ENCODE measurements around the gene HNRNPF. TPM values are rescaled to one million over a fixed set of nuclear protein-coding genes. Genes with fewer than 3 reads are reported as not detected.

The HNRNPF gene
- total RNA-seq, 1 donor from 2014 or later, result 150 TPM

DNA sequence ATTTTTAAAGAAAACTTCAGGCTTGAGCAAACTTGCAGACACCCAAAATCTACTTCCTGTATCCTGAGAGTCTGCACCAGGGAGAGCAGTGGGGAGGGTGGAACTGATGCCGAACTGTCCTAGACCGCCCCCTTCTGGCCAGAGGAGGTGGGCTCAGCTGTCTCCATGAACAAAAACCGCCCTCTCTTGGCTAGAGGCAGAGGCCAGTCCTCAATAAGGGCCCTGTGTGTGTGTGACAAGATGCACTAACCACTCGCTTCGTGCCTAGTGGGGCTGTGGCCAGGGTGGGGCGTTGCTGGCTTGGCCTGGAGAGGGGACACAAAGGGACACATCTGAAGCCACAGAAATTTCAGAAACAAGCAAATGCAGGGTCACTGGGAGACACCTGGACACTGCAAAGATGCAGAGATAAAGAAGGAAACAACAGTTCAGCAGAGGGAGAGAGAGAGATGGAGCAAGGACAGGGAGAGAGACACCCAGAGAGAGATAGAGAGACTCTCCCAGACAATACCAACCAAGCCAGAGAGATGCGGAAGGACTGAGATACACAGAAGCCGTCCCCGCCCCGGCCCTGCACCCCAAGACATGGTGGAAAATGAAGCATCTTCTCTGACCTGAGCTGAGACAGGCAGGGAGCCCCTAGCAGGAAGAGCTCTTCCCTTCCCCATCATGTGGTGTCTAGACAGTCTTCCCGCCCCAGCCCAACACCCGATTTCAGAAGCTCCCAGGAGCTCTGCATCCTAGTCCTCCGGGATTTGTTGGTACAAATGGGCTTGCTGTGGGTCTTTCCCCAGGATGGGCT lies 60.3 kb downstream of the HNRNPF start:
- Histone ChIP-seq H3K36me3 (no peaks in the 10 kb centered on the region), H3K4me1 (peaks cover 4% of the 10 kb centered on the region), H3K9me3 (no peaks in the 10 kb centered on the region), H3K27ac (no peak overlapping the region), H3K4me3 (no peak overlapping the region), H3K27me3 (no peaks in the 10 kb centered on the region)
- no peak for DNase-seq (ENCODE audit: extremely low spot score in 2 of 2)
- intact Hi-C loops (cut with DNase I), result no loop called here
- TF ChIP-seq POLR2A (IDR thresholded peaks at IDR 0.05) (no peak), POLR2AphosphoS5 (IDR thresholded peaks at IDR 0.05; ENCODE audit: insufficient read depth in 1 of 2, low read depth in 1 of 2) (peak in 1 of 2 donors; percentile 37)
- TF ChIP-seq, protein P1, sequence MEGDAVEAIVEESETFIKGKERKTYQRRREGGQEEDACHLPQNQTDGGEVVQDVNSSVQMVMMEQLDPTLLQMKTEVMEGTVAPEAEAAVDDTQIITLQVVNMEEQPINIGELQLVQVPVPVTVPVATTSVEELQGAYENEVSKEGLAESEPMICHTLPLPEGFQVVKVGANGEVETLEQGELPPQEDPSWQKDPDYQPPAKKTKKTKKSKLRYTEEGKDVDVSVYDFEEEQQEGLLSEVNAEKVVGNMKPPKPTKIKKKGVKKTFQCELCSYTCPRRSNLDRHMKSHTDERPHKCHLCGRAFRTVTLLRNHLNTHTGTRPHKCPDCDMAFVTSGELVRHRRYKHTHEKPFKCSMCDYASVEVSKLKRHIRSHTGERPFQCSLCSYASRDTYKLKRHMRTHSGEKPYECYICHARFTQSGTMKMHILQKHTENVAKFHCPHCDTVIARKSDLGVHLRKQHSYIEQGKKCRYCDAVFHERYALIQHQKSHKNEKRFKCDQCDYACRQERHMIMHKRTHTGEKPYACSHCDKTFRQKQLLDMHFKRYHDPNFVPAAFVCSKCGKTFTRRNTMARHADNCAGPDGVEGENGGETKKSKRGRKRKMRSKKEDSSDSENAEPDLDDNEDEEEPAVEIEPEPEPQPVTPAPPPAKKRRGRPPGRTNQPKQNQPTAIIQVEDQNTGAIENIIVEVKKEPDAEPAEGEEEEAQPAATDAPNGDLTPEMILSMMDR (IDR thresholded peaks at IDR 0.05), result peak; percentile 61 to 87 (median 61)

DNA sequence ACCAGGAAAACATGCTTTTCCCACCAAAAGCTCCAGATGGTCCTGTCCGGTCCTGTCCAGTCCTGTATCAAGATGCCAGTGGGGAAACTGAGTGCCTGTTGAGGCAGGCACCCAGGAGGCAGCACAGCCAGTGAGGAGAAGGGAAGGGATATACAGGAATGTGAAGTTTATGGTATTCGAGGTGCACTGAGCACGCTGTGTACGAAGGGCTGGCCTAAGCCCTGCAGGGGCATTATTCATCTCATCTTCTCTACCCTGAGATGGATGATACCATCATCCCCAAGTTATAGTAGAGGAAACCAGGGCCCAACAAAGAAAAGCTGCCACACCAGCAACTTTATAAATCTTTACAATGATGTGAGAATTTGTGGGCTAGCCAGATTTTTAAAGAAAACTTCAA lies 61.0 kb downstream of the HNRNPF start:
- no peaks in the 10 kb centered on the region for H3K36me3 ChIP-seq
- H3K27me3 ChIP-seq, result no peaks in the 10 kb centered on the region
- DNase-seq (ENCODE audit: extremely low spot score in 2 of 2), result no peak
- TF ChIP-seq, protein P1 (IDR thresholded peaks at IDR 0.05), result no peak
- no peak for TF ChIP-seq POLR2A (IDR thresholded peaks at IDR 0.05)
- TF ChIP-seq POLR2AphosphoS5 (IDR thresholded peaks at IDR 0.05; ENCODE audit: insufficient read depth in 1 of 2, low read depth in 1 of 2), result no peak
- no peak overlapping the region for H3K27ac ChIP-seq
- peaks cover 4% of the 10 kb centered on the region for H3K4me1 ChIP-seq
- no peak overlapping the region for H3K4me3 ChIP-seq
- intact Hi-C loops (cut with DNase I), result no loop called here
- H3K9me3 ChIP-seq, result no peaks in the 10 kb centered on the region

DNA sequence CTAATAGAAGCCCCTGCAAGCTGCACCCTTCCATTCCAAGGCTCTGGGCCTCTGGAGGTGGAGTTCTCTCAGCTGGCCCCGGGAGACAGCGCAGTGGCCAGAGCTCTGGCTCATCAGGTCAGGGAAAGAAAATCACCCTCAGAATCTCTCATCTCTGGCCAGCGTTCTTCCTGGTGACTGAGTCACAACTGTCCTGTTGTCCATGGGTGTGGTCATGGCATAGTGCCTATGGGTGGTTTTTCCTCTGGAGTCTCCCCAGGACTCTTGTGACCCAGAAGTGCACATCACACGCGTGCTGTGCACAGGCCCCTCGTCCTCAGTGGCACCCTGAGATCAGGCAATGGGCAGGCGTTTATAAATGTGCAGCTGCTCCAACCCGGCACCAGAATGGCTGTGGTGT lies 64.9 kb downstream of the HNRNPF start:
- no peak overlapping the region for H3K4me3 ChIP-seq
- intact Hi-C loops (cut with DNase I), result no loop called here

DNA sequence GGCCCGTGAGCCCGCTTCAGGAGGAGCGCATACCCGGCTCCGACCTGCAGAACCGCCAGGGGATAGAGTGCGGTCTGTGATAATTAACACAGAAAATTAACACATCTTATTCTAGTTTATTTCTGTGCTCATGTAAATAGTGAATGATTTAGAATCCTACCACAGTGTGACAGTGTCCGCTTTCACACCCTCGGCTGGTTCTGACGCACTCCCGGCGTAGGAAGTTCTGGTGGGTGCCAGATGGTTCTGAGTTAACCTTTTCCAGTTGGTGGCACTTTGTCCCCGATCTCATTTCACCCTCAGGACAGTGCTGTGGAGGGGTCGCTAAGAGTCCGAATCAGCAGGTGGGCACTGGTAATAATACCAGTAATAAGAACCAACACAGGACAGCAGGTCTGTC lies 65.9 kb downstream of the HNRNPF start:
- H3K9me3 ChIP-seq, result no peaks in the 10 kb centered on the region
- no peak for DNase-seq (ENCODE audit: extremely low spot score in 2 of 2)
- H3K27ac ChIP-seq, result no peak overlapping the region
- no peaks in the 10 kb centered on the region for H3K27me3 ChIP-seq
- intact Hi-C loops (cut with DNase I), result no loop called here
- no peaks in the 10 kb centered on the region for H3K4me1 ChIP-seq
- TF ChIP-seq, protein P1 (IDR thresholded peaks at IDR 0.05), result no peak
- TF ChIP-seq POLR2AphosphoS5 (IDR thresholded peaks at IDR 0.05; ENCODE audit: insufficient read depth in 1 of 2, low read depth in 1 of 2) (no peak), POLR2A (IDR thresholded peaks at IDR 0.05) (no peak)
- no peaks in the 10 kb centered on the region for H3K36me3 ChIP-seq
- H3K4me3 ChIP-seq, result no peak overlapping the region

More for the DNA sequence above, 64.9 kb downstream of the HNRNPF start:
- Histone ChIP-seq H3K9me3 (no peaks in the 10 kb centered on the region), H3K4me1 (no peaks in the 10 kb centered on the region), H3K27ac (no peak overlapping the region), H3K36me3 (no peaks in the 10 kb centered on the region), H3K27me3 (no peaks in the 10 kb centered on the region)
- no peak for DNase-seq (ENCODE audit: extremely low spot score in 2 of 2)
- TF ChIP-seq, protein P1 (IDR thresholded peaks at IDR 0.05), result no peak
- TF ChIP-seq POLR2AphosphoS5 (IDR thresholded peaks at IDR 0.05; ENCODE audit: insufficient read depth in 1 of 2, low read depth in 1 of 2) (no peak), POLR2A (IDR thresholded peaks at IDR 0.05) (no peak)

All from vagina (tissue), 2 donors.